Large intestine (tissue), 12 donors: ENCODE data around the gene ACP7. TPM values are rescaled to one million over a fixed set of nuclear protein-coding genes. Genes with fewer than 3 reads are reported as not detected.

Experiments
- DNase-seq, 2 donors: peaks; one replicate each; pipeline versions ENCODE4 v3.0.0 to v3.0.0-alpha.2; 2013
- H3K27ac ChIP-seq: one replicate; pipeline ENCODE4 v1.5.1; 2013; ENCODE audit warnings: low read length
- H3K27me3 ChIP-seq: 2 replicates; pipeline ENCODE4 v1.6.1; 2013; ENCODE audit warnings: low read length; ENCODE audit not compliant: control insufficient read depth, insufficient read depth
- H3K36me3 ChIP-seq: 2 replicates; pipeline ENCODE4 v1.6.1; 2013; ENCODE audit warnings: low read length; ENCODE audit not compliant: control insufficient read depth, insufficient read depth
- H3K4me1 ChIP-seq: one replicate; pipeline ENCODE4 v1.6.1; 2013; ENCODE audit warnings: low read length; ENCODE audit not compliant: control insufficient read depth, insufficient read depth
- H3K4me3 ChIP-seq: one replicate; pipeline ENCODE4 v1.5.1; 2013; ENCODE audit warnings: low read length
- H3K9me3 ChIP-seq: one replicate; pipeline ENCODE4 v1.6.1; 2013; ENCODE audit warnings: mild to moderate bottlenecking, low read depth, low read length, moderate library complexity; ENCODE audit not compliant: control insufficient read depth
- WGBS: methylation state at CpG from one replicate; pipeline ENCODE4 v1.1.5; 2013; ENCODE audit warnings: low lambda C conversion rate; ENCODE audit not compliant: insufficient coverage; 5-methylcytosine and 5-hydroxymethylcytosine counted together
- long read RNA-seq, 11 donors: transcript quantifications; one replicate each; lab custom pipeline, GENCODE V29; 2026
- polyA plus RNA-seq: library from polyadenylated mRNA; unstranded; fragments of 120-200 nt; gene quantifications from one replicate; pipeline ENCODE4 v1.2.1, GENCODE V29; 2013

ACP7 gene
- polyA plus RNA-seq, result 1.5 TPM
- long read RNA-seq, donor 1, result 0 reads
- long read RNA-seq, donor 2, partial matches to known transcripts, result 0 of 1 reads
- long read RNA-seq, donor 2, other reads (novel, unspliced or antisense), result 0 of 1 reads
- long read RNA-seq, donor 3, result 0 reads
- long read RNA-seq, donor 4, result 0 reads
- long read RNA-seq, donor 5, result 0 reads
- long read RNA-seq, donor 6, result 0 reads
- long read RNA-seq, donor 7, result 0 reads
- long read RNA-seq, donor 8, result 0 reads
- long read RNA-seq, donor 9, result 0 reads
- long read RNA-seq, donor 10, result 0 reads
- long read RNA-seq, donor 11, partial matches to known transcripts, result 0 of 1 reads
- long read RNA-seq, donor 11, other reads (novel, unspliced or antisense), result 0 of 1 reads

- Histone ChIP-seq H3K27ac (no peak within 1 kb of the TSS), H3K27me3 (peaks cover 31% of the 10 kb centered on the region), H3K4me3 (peak within 1 kb of the TSS; percentile 48), H3K9me3 (no peaks in the 10 kb centered on the region), H3K4me1 (peaks cover 14% of the 10 kb centered on the region), H3K36me3 (no peaks in the 10 kb centered on the region)
- peak in 1 of 2 donors; percentile 48 for DNase-seq
- WGBS, result no CpG with 5 or more reads among the region's 54 CpGs
Observed at GRCh38 chr19:39083983-39084731, at the start of gene ACP7. TSS of gene ACP7 (plus strand) at chr19:39084368. CDS start at chr19:39085270, 902 bp downstream.

DNA sequence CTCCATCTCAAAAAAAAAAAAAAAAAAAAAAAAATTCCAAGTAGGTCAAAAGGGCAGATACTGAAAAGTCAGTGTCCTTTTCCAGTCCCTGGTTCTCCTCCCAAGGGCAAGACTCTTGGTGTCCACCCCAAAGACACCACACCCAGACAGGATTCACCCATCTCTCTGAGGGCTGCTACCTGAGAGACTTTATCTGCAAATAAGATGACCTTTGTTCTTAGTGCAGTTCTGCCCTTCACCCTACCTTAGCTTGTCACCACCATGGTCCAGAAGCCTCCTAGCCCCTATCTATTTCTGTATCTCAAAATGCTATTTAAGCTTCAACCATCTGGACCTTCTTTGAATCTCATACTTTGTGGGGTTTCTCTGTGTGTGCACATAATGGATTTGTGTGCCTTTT lies 47.6 kb upstream of the ACP7 start:
- H3K4me1 ChIP-seq, result peaks cover 30% of the 10 kb centered on the region
- peak overlapping the region; percentile 58 for H3K27ac ChIP-seq
- H3K36me3 ChIP-seq, result no peaks in the 10 kb centered on the region
- peak in 1 of 2 donors; percentile 60 for DNase-seq
- no peak overlapping the region for H3K4me3 ChIP-seq
- H3K27me3 ChIP-seq, result peaks cover 5% of the 10 kb centered on the region
- no peaks in the 10 kb centered on the region for H3K9me3 ChIP-seq

DNA sequence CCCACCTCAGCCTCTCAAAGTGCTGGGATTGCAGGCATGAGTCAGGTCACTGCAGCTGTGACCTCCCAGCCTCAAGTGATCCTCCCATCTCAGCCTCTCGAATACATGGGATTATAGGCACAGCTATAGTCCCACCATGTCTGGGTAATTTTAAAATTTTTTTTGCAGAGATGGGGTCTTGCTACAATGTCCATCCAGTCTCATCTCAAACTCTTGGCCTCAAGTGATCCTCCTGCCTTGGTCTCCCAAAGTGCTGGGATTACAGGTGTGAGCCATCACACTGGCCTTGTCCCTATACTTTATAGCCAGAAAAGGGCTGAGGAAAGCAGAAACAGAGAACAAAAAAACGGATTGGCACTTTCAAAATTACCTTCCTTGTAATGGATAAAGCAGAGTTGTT lies 47.0 kb upstream of the ACP7 start:
- no peak for DNase-seq
- Histone ChIP-seq H3K27me3 (peaks cover 5% of the 10 kb centered on the region), H3K4me3 (no peak overlapping the region), H3K27ac (peak overlapping the region; percentile 58), H3K36me3 (no peaks in the 10 kb centered on the region), H3K4me1 (peaks cover 30% of the 10 kb centered on the region), H3K9me3 (no peaks in the 10 kb centered on the region)
- WGBS, result 33% methylated on average over 1 of the region's 2 CpGs

DNA sequence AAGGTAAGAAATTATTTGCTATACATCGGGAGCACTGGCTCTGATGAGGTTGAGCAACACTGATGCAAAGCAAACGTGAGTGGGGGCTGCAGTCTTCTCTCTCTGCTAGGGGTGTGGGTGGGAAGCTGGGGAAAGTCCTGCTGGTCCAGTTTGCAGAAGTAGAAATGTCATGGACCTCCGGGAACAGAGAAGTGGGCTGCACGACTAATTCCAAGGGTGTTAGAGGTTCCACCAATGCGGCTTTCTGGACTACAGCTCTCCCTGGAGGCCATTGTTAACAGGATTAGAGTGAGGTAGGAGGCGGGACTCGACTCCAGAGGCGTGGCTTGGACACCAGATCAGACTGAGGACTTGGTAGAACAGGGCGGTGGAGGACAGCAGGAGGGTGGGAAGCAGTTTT lies 46.1 kb upstream of the ACP7 start:
- Histone ChIP-seq H3K4me1 (peaks cover 26% of the 10 kb centered on the region), H3K4me3 (no peak overlapping the region), H3K27me3 (no peaks in the 10 kb centered on the region), H3K27ac (no peak overlapping the region), H3K9me3 (no peaks in the 10 kb centered on the region), H3K36me3 (no peaks in the 10 kb centered on the region)
- peak in 1 of 2 donors; percentile 72 for DNase-seq
- 0% methylated on average over 1 of the region's 9 CpGs for WGBS

DNA sequence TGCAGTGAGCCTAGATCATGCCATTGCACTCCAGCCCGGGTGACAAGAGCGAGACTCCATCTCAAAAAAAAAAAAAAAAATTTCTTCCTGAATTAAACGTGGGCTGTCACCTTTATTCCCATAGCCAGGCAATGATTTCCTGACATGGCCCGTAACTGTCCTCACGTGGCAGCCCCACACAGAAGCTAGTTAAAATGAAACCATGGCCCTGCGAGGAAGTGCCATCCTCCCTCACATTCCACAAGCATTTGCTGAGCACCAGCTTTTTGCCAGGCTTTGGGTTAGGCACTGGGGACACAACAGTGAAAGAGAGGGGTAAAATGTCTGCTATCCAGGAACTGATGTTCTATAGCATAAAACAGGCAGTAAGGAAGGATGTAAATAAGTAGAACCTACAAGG lies 38.7 kb upstream of the ACP7 start:
- H3K27me3 ChIP-seq, result no peaks in the 10 kb centered on the region
- peak in 1 of 2 donors; percentile 15 for DNase-seq
- H3K36me3 ChIP-seq, result no peaks in the 10 kb centered on the region
- peak overlapping the region; percentile 74 for H3K27ac ChIP-seq
- WGBS, result no CpG with 5 or more reads among the region's 6 CpGs
- H3K9me3 ChIP-seq, result peaks cover 5% of the 10 kb centered on the region
- H3K4me3 ChIP-seq, result no peak overlapping the region
- H3K4me1 ChIP-seq, result peaks cover 28% of the 10 kb centered on the region

DNA sequence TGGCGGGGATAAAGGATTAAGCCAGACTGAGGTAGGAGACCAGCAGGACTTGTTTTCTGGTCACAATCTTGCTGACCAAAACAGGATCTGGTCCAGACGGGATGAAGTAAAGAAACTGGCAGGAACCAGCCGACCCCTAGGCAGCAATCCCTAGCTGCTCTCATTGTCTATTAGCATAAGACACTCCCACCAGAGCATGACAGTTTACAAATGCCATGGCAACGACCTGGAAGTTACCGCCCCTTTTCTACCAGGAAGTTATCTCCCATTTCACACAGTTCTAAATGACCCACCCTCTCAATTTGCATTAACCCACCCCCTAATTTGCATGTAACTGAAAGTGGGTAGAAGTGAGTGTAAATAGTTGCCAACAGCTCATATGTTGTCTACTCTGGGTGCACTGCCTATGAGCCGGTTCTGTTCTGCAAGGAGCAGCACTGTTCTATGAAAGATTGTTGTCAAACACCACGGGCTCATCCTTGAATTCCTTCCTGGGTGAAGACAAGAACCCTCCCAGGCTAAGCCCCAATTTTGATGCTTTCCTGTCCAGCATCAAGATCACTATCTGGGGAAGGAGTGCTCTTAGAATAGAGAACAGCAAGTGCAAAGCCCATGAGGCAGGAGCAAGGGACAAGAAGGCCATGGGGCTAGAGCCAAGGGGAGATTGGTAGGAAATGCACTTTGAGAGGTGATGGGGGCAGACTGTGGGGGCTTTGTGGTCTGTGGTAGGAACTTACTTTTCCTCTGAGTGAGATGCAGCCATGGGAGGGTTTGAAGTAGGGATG lies 37.9 kb upstream of the ACP7 start:
- H3K9me3 ChIP-seq, result peaks cover 5% of the 10 kb centered on the region
- H3K4me1 ChIP-seq, result peaks cover 28% of the 10 kb centered on the region
- DNase-seq, result peak in 1 of 2 donors; percentile 30
- H3K4me3 ChIP-seq, result no peak overlapping the region
- no peaks in the 10 kb centered on the region for H3K36me3 ChIP-seq
- H3K27ac ChIP-seq, result peak overlapping the region; percentile 74
- no CpG with 5 or more reads among the region's 7 CpGs for WGBS
- H3K27me3 ChIP-seq, result no peaks in the 10 kb centered on the region

- Histone ChIP-seq H3K4me1 (peaks cover 32% of the 10 kb centered on the region), H3K36me3 (no peaks in the 10 kb centered on the region), H3K9me3 (peaks cover 5% of the 10 kb centered on the region), H3K4me3 (no peak overlapping the region), H3K27ac (peak overlapping the region; percentile 74), H3K27me3 (no peaks in the 10 kb centered on the region)
- DNase-seq, result peak; percentile 70 to 83
- no CpG with 5 or more reads among the region's 2 CpGs for WGBS
Observed at GRCh38 chr19:39047073-39047472, 37.1 kb upstream of the ACP7 start.

DNA sequence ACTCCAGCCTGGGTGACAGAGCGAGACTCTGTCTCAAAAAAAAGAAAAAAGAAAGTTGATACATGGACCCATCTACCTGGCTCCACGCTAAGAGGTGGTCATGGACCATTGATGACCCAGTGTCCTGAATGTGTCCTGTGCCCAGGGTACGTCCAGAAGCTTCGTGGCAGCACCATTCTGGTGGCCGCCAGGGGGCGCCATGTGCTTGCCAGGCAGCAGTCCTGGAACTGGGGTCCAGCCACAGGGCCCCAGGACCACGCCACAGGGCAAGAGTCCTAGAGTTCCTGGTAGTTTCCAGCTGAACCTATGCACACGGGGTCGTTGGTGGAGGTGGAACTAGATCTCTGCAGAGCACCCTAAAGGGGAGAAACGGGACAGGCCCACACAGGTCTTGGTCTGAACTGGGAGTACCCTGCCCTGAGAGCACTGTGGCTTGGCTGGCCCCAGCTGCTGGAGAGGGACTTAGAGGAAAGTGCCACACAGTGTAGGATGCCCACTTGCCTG lies 31.9 kb upstream of the ACP7 start:
- Histone ChIP-seq H3K27ac (peak overlapping the region; percentile 97), H3K27me3 (no peaks in the 10 kb centered on the region), H3K36me3 (no peaks in the 10 kb centered on the region), H3K4me1 (peaks cover 40% of the 10 kb centered on the region), H3K4me3 (no peak overlapping the region), H3K9me3 (peaks cover 9% of the 10 kb centered on the region)
- WGBS, result no CpG with 5 or more reads among the region's 10 CpGs
- DNase-seq, result peak; percentile 76 to 78

DNA sequence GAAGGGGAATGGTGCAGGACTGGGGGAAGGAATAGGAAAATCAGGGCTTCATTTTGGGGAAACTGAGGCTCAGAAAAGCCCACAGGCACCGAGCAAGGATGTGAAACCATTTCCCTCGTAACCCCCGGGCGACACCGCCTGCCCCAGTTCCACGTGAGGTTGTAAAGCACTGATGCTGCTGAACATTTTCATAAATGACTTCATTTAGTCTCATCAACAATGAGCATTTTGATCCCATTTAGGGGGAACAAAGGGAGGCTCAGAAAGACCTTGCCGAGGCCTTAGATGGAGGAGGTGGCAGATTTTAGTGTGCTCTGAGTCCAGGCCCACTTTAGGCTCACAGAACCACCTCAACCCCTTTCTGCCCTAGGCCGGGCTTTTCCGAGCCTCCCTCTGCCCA lies 31.3 kb upstream of the ACP7 start:
- no peak for DNase-seq
- Histone ChIP-seq H3K27ac (peak overlapping the region; percentile 97), H3K27me3 (no peaks in the 10 kb centered on the region), H3K36me3 (no peaks in the 10 kb centered on the region), H3K9me3 (peaks cover 9% of the 10 kb centered on the region), H3K4me3 (no peak overlapping the region), H3K4me1 (peaks cover 35% of the 10 kb centered on the region)
- WGBS, result no CpG with 5 or more reads among the region's 9 CpGs
